ENCODE data around the gene CRELD2. TPM values are rescaled to one million over a fixed set of nuclear protein-coding genes. Genes with fewer than 3 reads are reported as not detected.

Gene CRELD2
- total and polyA plus RNA-seq, 2 of the 4 experiments (the other 2 are of a cell fraction) = 36.2 to 70.7 TPM

DNA sequence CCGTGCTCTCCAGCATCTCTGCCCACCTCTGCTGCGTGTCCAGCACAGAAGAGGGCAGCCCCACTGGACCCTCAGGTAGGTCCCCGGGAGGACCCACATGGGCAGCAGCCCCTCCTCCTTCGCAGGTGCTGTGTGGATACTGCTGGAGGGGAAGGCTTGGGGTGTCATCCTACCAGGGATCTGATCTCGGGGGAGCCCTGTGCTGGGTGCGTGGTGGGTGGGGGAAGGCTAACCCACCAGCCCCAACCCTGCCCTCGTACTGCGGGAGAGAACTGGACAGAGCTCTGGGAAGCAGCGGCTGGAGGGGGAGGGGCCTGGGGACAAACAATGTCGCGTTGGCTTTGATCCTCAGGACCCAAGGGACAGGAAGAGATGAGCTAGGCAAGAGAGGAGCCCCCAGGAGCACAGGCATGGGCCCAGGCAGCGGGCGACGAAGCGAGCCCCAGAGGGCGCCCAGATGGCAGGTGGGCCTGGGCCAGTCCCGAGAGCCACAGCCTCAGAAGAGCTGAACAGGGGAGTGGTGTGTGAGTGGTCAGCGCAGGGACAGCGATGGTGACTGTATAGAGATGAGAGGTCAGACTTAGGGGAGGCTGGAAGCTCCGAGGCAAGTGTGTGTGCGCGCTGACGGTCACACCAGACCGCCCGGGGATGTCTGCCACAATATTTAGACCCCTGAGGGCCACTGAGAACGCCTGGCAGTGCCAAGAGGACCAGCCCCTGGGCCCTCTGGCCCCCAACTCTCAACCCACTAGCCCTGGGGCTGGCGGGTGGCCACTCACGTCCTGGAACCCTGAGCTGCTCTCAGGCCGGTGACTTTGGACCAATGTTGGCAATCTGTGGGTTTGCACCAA, 40.7 kb downstream of the CRELD2 start:
- no peak overlapping the region; the same call in 1 of the 2 replicates for H3K14ac ChIP-seq (replicated peaks; ENCODE audit: low read depth, low read length)

More for the DNA sequence above, 40.7 kb downstream of the CRELD2 start:
- no peak for DNase-seq
- Histone ChIP-seq H3K79me1 (ENCODE audit: low read depth in 1 of 2, low read length in 2 of 2) (peaks cover 6 to 24% of the 10 kb centered on the region in 2 experiments; a peak in 3 of 4 replicates), H3K9me1 (ENCODE audit: insufficient read depth, low read length) (peaks cover 3% of the 10 kb centered on the region; the same call in 1 of the 2 replicates), H2BK20ac (ENCODE audit: low read depth, low read length) (no peak overlapping the region), H3K9me3 (ENCODE audit: control insufficient read depth, insufficient read depth, low read length) (no peaks in the 10 kb centered on the region), H3K36me3 (ENCODE audit: control insufficient read depth, insufficient read depth, low read length) (peaks cover 20% of the 10 kb centered on the region), H3K23ac (ENCODE audit: low read depth, low read length) (peak overlapping the region; percentile 53), H3K56ac (ENCODE audit: extremely low read depth, insufficient read depth, low read length) (no peak overlapping the region), H3K4me1 (ENCODE audit: control insufficient read depth, insufficient read depth, low read length) (peaks cover 24% of the 10 kb centered on the region), H3K27me3 (ENCODE audit: control insufficient read depth, insufficient read depth, low read length) (no peaks in the 10 kb centered on the region), H2BK15ac (ENCODE audit: low read depth, low read length) (peak overlapping the region; percentile 47; the same call in 2 of the 3 replicates), H3K4me2 (ENCODE audit: low read depth, low read length) (peak overlapping the region; percentile 84), H2AK5ac (ENCODE audit: low read depth, low read length) (peak overlapping the region; percentile 95), H4K5ac (ENCODE audit: low read depth, low read length) (peak overlapping the region; percentile 35), H3K27ac (ENCODE audit: insufficient read depth, low read length) (peak overlapping the region; percentile 71; the same call in 1 of the 2 replicates), H2AK9ac (replicated peaks; ENCODE audit: low read depth, low read length, poor library complexity) (peak overlapping the region; percentile 93), H2BK5ac (ENCODE audit: low read depth, low read length, poor library complexity, severe bottlenecking) (no peak overlapping the region), H3K18ac (ENCODE audit: low read depth, low read length) (no peak overlapping the region), H2AFZ (replicated peaks; ENCODE audit: low read length, poor library complexity) (peak overlapping the region; percentile 23), H3K9ac (ENCODE audit: low read depth, low read length) (peak overlapping the region; percentile 66; the same call in 1 of the 2 replicates), H2BK120ac (ENCODE audit: low read depth, low read length) (peak overlapping the region; percentile 37; the same call in 1 of the 2 replicates), H4K20me1 (ENCODE audit: insufficient read depth, low read length) (peaks cover 33% of the 10 kb centered on the region), H3K4me3 (ENCODE audit: insufficient read depth, low read depth, low read length) (peak overlapping the region; percentile 58; the same call in 1 of the 2 replicates), H4K91ac (ENCODE audit: insufficient read depth, low read depth, low read length) (peak overlapping the region; percentile 85), H3K4ac (ENCODE audit: low read depth, low read length) (peak overlapping the region; percentile 44), H4K8ac (ENCODE audit: low read depth in 2 of 2, low read length in 2 of 2) (peak overlapping the region; percentile 83 to 92; a peak in 3 of 4 replicates)
- TF ChIP-seq NFE2L2 (IDR thresholded peaks at IDR 0.05; ENCODE audit: low read depth, low read length) (no peak), CEBPB (IDR thresholded peaks at IDR 0.05; ENCODE audit: low read depth, low read length) (no peak), CHD1 (IDR thresholded peaks at IDR 0.05; ENCODE audit: low read depth, low read length) (no peak), MAFK (IDR thresholded peaks at IDR 0.05; ENCODE audit: low read depth, low read length) (no peak), MAZ (IDR thresholded peaks at IDR 0.05; ENCODE audit: borderline replicate concordance, low read depth, low read length) (no peak)
- TF ChIP-seq, protein P1, sequence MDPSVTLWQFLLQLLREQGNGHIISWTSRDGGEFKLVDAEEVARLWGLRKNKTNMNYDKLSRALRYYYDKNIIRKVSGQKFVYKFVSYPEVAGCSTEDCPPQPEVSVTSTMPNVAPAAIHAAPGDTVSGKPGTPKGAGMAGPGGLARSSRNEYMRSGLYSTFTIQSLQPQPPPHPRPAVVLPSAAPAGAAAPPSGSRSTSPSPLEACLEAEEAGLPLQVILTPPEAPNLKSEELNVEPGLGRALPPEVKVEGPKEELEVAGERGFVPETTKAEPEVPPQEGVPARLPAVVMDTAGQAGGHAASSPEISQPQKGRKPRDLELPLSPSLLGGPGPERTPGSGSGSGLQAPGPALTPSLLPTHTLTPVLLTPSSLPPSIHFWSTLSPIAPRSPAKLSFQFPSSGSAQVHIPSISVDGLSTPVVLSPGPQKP (IDR thresholded peaks at IDR 0.05; ENCODE audit: borderline replicate concordance, low read depth, low read length) = no peak
- TF ChIP-seq, protein P2, sequence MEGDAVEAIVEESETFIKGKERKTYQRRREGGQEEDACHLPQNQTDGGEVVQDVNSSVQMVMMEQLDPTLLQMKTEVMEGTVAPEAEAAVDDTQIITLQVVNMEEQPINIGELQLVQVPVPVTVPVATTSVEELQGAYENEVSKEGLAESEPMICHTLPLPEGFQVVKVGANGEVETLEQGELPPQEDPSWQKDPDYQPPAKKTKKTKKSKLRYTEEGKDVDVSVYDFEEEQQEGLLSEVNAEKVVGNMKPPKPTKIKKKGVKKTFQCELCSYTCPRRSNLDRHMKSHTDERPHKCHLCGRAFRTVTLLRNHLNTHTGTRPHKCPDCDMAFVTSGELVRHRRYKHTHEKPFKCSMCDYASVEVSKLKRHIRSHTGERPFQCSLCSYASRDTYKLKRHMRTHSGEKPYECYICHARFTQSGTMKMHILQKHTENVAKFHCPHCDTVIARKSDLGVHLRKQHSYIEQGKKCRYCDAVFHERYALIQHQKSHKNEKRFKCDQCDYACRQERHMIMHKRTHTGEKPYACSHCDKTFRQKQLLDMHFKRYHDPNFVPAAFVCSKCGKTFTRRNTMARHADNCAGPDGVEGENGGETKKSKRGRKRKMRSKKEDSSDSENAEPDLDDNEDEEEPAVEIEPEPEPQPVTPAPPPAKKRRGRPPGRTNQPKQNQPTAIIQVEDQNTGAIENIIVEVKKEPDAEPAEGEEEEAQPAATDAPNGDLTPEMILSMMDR (conservative IDR thresholded peaks at IDR 0.05; ENCODE audit: low read depth, low read length) = no peak
- no peak for ATAC-seq (ENCODE audit: low read depth)
- in situ Hi-C loops (cut with MboI; ENCODE audit: low sequenced_read_pairs) (no loop called here), intact Hi-C loops (cut with micrococcal nuclease) (no loop called here), dilution Hi-C loops (cut with HindIII; ENCODE audit: low sequenced_read_pairs, unreplicated experiment) (no loop called here)
- 88% methylated on average over 8 of the region's 29 CpGs; no CpG with 5 or more reads in 1 of the 2 experiments for WGBS, 2 experiments (ENCODE audit: extremely low coverage in 2 of 2, insufficient read length in 1 of 2)
- no TSS peak for BruUV-seq (replicated peaks)
- POLR2A ChIA-PET (ENCODE audit: unreplicated experiment) = no interaction called here
- CTCF ChIA-PET = no interaction called here

All from IMR-90 (cell line).